Transverse colon (tissue), 3 donors: ENCODE measurements around the gene PGAM2.

ENCODE experiments used
- CTCF ChIP-seq, 5 experiments: fragments of 200-600 bp in 3 of 5; fragments of 450-650 bp in 2 of 5; sonication (generic) in 3 of 5; IDR thresholded peaks; 1 replicate in 2 of 5; 2 replicates in 3 of 5; pipeline ENCODE4 v1.5.1; 2016 to 2017; ENCODE audit warnings: antibody characterized with exemption in 5 of 5, inconsistent platforms in 3 of 5, mild to moderate bottlenecking in 2 of 5, moderate library complexity in 1 of 5
- EP300 ChIP-seq: sonication (generic); formaldehyde crosslinking; IDR thresholded peaks from one replicate; pipeline ENCODE4 v1.6.1; 2017; ENCODE audit warnings: antibody characterized with exemption, low read depth
- POLR2A ChIP-seq: fragments of 450-650 bp; IDR thresholded peaks from one replicate; pipeline ENCODE4 v1.6.1; 2016; ENCODE audit warnings: antibody characterized with exemption, mild to moderate bottlenecking, moderate library complexity

GRCh38 chr7:44078521-44078920 lies 13.2 kb upstream of the PGAM2 start:
- TF ChIP-seq POLR2A, result no peak
- TF ChIP-seq CTCF (IDR thresholded peaks at IDR 0.05), result no peak
- no peak for TF ChIP-seq EP300
